T-helper 1 cell (primary cell): ENCODE results near the gene DENND10.
"Not testable (repeated sequence)": the region's sequence is repeated elsewhere in the genome, so short reads cannot be mapped to it uniquely, and the experiment has no call there.

Source experiments
- DNase-seq, 5 donors: peaks; one replicate each; pipeline ENCODE4 v3.0.0-alpha.2; 2012 to 2020

Gene DENND10

DNA sequence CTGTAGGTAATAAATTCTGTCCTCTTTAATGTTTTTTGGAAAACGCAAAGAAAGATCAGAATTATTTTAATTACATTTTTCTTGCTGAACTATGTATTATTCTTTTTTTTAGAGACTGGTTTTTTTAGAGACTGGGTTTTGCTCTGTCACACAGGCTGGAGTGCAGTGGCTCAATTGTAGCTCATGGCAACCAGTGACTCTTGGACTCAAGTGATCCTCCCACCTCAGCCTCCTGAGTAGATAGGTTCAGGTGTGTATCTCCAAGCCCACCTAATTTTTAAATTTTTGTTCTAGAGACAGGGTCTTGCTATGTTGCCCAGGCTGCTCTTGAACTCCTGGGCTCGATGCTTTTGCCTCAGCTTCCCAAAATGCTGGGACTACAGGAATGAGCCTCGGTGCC is 5.3 kb upstream of the DENND10 start:
- no peak for DNase-seq

- DNase-seq: no peak
These were observed 3.3 kb upstream of the DENND10 start for GRCh38 chr10:119100434-119101238.

DNA sequence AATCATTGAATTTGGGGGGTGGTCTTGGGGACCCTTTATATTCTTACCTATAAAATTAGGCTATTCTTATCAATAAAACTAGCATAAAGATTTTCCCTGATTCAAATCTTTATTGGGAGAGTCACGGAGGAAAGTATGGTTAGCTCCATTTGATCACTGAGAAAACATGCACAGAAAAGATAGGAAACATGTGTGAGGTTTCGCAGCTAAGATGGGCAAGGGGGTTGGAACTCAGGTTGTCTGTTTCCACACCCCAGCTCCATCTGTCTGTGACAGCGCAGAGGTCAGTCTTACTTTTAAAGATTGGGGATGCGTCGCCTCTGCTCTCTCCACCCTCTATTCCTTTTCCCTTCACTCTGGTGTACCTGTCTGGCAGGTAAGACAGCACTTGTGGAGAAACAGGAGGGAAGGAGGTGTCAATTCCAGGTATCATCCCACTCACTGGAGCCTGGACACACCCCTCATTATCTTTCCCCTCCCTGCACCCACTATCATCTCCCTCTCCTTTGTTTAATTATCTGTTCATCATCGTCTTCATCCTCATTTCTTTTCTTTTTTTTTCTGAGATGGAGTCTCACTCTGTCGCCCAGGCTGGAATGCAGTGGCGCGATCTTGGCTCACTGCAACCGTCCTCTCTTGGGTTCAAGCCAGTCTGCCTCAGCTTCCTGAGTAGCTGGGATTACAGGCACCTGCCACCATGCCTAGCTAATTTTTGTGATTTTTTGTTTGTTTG is 2.4 kb upstream of the DENND10 start:
- no peak for DNase-seq

DNA sequence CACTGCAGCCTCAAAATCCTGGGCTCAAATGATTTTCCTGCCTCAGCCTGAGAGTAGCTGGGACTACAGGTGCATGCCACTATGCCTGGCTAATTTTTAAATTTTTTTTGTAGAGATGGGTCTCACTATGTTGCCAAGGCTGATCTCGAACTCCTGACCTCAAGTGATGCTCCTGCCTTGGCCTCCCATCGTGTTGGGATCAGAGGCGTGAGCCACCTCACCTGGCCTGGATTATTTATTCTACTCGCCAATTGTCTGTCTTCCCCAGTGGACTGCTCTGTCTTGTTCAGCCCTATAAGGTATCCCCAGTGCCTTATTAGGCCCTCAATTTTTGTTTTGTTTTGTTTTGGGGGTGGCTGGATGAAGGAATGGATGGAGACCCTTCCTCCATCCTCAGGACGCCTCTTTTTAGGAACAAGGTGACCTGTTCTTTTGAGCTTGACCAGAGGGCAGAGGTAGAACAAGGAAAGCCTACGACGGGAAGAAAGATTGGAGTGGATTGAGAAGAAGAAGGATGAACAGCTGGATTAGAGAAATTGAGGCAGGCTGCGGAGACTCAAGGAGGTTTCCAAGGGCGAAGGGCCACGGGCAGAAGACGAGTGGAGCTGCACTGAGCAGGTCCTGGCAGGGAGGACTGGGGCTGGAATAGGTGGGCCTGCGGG is 541 bp upstream of the DENND10 start:
- DNase-seq: no peak

DNA sequence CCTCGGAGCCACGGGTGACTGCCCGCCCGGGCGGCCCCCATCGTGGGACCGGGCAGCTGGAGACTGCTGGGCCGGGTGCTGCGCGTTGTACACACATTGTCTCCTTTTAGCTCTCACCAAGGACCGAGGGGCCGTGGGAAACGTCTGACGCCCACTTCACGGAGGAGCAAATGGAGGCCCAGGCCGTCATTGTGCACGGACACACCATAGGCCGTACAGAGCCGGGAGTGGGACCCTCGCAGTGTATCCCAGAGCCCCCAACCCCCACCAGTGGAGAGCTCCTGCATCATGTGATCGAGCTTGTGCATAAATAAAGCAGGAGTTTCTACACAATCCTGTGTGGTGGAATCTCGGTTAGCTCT is 722 bp downstream of the DENND10 start:
- DNase-seq: no peak

GRCh38 chr10:119105155-119105554 is 1.2 kb downstream of the DENND10 start:
- DNase-seq: no peak

DNA sequence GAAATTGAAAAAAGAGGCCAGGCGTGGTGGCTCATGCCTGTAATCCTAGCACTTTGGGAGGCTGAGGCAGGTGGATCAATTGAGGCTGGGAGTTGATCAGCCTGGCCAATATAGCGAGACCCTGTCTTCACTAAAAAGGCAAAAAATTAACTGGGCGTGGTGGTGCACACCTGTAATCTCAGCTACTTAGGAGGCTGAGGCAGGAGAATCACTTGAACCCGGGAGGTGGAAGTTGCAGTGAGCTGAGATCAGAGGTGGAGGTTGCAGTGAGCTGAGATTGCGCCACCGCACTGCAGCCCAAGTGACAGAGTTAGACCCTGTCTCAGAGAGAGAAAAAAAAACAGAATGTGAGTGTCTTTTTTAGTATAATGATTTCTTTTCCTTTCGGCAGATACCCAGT is 2.0 kb downstream of the DENND10 start:
- DNase-seq: not testable (repeated sequence)

DNA sequence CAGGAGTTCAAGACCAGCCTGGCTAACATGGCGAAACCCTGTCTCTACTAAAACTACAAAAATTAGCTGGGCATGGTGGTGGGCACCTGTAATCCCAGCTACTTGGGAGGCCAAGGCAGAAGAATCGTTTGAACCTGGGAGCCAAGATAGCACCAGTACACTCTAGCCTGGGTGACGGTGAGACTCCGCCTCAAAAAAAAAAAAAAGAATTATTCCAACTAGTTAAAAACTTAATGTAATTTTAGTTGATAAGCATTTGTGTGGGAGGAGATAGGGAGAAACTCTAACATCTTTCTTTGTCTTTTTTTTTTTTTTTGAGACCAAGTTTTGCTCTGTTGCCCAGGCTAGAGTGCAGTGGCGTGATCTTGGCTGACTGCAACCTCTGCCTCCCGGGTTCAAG is 3.2 kb downstream of the DENND10 start:
- not testable (repeated sequence) for DNase-seq

DNA sequence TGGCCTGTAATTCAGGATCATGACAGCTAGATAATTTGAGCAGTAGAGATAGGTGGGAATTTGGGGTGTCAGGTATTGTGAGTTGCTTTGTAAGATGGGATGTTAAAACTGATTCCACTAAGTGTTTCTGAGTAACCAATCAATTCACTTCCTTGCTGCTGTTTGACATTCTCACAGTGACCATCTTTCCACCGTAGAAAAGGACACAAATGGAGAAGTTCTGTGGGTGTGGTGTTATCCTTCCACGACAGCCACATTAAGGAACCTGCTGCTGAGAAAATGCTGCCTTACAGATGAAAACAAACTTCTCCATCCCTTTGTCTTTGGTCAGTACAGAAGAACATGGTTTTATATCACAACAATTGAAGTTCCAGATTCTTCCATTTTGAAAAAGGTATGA is 3.9 kb downstream of the DENND10 start:
- not testable (repeated sequence) for DNase-seq

DNA sequence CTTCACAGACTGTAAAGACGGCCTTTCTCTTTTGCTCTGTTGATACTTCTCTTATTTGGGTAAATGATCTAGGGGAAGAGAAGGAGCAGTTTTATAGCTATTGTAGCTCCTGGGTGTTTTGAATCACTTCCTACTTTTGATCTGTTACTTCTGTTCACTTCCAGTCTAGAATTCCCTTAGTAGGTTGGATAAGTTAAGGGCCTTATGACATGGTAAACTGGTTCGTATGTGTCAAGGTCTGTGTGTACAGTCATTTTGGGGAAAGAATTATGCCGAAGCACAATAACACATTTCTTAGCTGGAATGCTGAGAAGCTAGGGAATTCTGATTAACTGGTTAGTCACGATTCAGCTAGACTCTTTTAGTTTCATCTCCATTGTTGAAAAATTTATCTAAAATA is 8.1 kb downstream of the DENND10 start:
- DNase-seq: no peak

GRCh38 chr10:119113751-119114732 is 10.1 kb downstream of the DENND10 start:
- no peak for DNase-seq

- no peak for DNase-seq
These were observed 12.0 kb downstream of the DENND10 start for GRCh38 chr10:119115926-119116325.

GRCh38 chr10:119116326-119116951 is 12.5 kb downstream of the DENND10 start:
- DNase-seq: no peak

- DNase-seq: no peak
These were observed 14.3 kb downstream of the DENND10 start for GRCh38 chr10:119118231-119118630.

- no peak for DNase-seq
These were observed 15.5 kb downstream of the DENND10 start for GRCh38 chr10:119119400-119119799.

GRCh38 chr10:119120413-119120867 is 16.5 kb downstream of the DENND10 start:
- no peak for DNase-seq

- no peak for DNase-seq
These were observed 17.0 kb downstream of the DENND10 start for GRCh38 chr10:119120875-119121274.

- no peak for DNase-seq
These were observed 22.0 kb downstream of the DENND10 start for GRCh38 chr10:119125942-119126341.

DNA sequence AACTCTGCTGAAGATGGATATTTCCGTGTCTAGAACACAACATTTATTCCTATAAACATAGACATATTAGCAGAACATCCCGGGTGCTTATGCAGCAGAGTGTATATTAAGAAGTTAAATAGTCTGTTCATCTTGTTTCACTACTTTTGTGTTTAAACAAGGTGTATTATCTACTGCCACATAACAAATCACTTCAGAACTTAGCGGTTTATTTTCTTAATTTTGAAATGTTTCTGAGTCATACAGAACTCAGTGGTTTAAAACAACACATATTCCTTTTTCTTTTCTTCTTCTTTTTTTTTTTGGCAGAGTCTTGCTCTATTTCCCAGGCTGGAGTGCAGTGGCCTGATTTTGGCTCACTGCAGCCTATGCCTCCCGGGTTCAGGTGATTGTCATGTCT is 25.8 kb downstream of the DENND10 start:
- no peak for DNase-seq

DNA sequence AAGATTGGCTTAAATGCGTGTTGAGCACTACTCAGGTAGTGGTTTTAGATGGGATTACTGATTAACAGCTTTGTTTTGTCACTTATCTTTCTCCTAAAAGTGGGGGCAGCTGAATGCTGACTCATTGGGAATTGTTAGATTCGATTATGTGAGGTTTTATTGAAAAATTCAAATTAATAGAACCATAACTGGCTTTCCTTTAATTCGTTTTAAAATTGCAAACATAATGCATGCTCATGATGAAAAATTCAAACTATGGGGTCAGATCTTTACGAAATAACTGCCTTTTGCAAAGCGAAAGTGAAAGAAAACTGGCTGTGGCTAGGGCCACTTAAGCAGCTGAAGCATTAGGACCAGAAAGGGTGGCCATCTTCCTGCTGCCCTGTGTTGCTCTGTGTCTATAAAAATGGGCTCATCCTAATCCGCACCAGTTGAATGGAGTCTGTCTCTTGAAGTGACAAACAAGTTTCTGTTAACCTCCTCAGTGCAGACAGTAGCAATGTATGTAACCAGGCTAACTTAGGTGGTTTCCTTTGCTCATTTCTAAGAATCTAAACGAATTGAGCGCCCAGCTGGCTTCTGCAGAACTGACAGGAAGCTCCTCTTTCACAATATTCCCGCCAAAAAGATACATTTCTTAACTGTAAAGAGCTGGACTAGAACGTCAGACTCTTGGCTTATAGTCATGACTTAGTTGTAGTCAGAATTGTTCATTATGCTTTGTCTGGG is 27.8 kb downstream of the DENND10 start:
- peak in 2 of 5 donors; percentile 10 to 96 for DNase-seq
